MCF 10A (cell line): Measurements from ENCODE around the gene DCAF10. TPM values are rescaled to one million over a fixed set of nuclear protein-coding genes. Genes with fewer than 3 reads are reported as not detected.

Experiments used
- BruUV-seq: library from RNA; stranded (reverse); fragments of 400-500 nt; replicated peaks from 2 replicates; lab custom pipeline; 2021; lab: Mats Ljungman, UMichigan
- CTCF ChIA-PET: fragments of 300-600 bp; sonication (Branson Sonifier 250); formaldehyde crosslinking; extraction: SDS; loops from one replicate; lab custom pipeline; 2021; ENCODE audit warnings: antibody characterized with exemption, inconsistent platforms; lab: Yijun Ruan, JAX
- POLR2A ChIA-PET: fragments of 300-600, 350-650 bp; sonication (Branson Sonifier 250); formaldehyde crosslinking; extraction: SDS; loops from one replicate; lab custom pipeline; 2020; ENCODE audit warnings: antibody characterized with exemption, inconsistent platforms; lab: Yijun Ruan, JAX
- DNase-seq: peaks from one replicate; pipeline ENCODE4 v3.0.0-alpha.2; 2018; ENCODE audit not compliant: unreplicated experiment
- H3K27ac Mint-ChIP-seq: one replicate; pipeline ENCODE4 v1.8.0; 2022; ENCODE audit warnings: mild to moderate bottlenecking, low read depth, mixed read lengths; ENCODE audit not compliant: unreplicated experiment
- H3K27me3 Mint-ChIP-seq: one replicate; pipeline ENCODE4 v1.8.0; 2022; ENCODE audit warnings: mixed read lengths; ENCODE audit not compliant: insufficient read depth, unreplicated experiment
- H3K36me3 Mint-ChIP-seq: one replicate; pipeline ENCODE4 v1.8.0; 2022; ENCODE audit warnings: mild to moderate bottlenecking, moderate library complexity, mixed read lengths; ENCODE audit not compliant: insufficient read depth, unreplicated experiment
- H3K4me1 Mint-ChIP-seq: one replicate; pipeline ENCODE4 v1.8.0; 2022; ENCODE audit warnings: mixed read lengths; ENCODE audit not compliant: insufficient read depth, unreplicated experiment
- H3K4me3 Mint-ChIP-seq: one replicate; pipeline ENCODE4 v1.8.0; 2022; ENCODE audit warnings: mild to moderate bottlenecking, moderate library complexity, mixed read lengths; ENCODE audit not compliant: unreplicated experiment
- H3K9me3 Mint-ChIP-seq: one replicate; pipeline ENCODE4 v1.8.0; 2022; ENCODE audit warnings: mixed read lengths; ENCODE audit not compliant: unreplicated experiment
- intact Hi-C: fragments of 100-400 bp; cut with micrococcal nuclease; formaldehyde crosslinking; loops from 2 replicates; pipeline ENCODE4 v1.14.1; 2022
- total RNA-seq: library from RNA; stranded (reverse); gene quantifications from 2 replicates; pipeline ENCODE4 v1.2.3, GENCODE V29; 2022
- TF ChIP-seq, protein P1 (sequence below): fragments of 200-600 bp; IDR thresholded peaks from one replicate; pipeline ENCODE4 v1.8.0; 2022; ENCODE audit warnings: antibody characterized with exemption, mild to moderate bottlenecking; ENCODE audit not compliant: unreplicated experiment

The DCAF10 gene
- total RNA-seq, 1 experiment from 2014 or later = 49.4 TPM

DNA sequence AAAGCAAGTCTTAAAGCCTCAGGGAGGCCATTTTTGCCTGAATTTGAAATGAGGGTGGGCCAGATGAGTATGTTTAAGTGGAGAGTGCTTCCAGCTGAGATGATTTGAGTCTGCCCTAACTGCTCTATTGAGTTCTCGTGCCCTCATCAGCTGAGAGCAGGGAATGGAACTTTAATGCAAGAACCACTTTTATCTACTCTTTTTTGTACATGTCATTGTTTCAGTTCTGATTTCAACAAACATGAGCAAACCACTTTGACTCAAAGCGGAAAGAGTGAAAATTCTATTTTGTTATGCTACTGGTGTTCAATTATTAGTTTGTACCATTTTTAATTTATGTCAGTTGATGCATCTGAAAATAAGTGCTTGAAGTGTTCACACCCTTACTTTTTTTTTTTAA lies 35.8 kb downstream of the DCAF10 start:
- ChIA-PET CTCF (no interaction called here), POLR2A (interaction anchor here (1.0 kb wide), 1 partner anchor 17 kb away, joined by 4 read pairs; no protein-coding TSS in a partner anchor)
- intact Hi-C loops = no loop called here
- Mint-ChIP-seq H3K27ac (no peak overlapping the region), H3K9me3 (no peaks in the 10 kb centered on the region), H3K27me3 (no peaks in the 10 kb centered on the region), H3K4me3 (no peak overlapping the region), H3K4me1 (peaks cover 16% of the 10 kb centered on the region), H3K36me3 (peaks cover 22% of the 10 kb centered on the region)
- no TSS peak for BruUV-seq
- no peak for DNase-seq
- TF ChIP-seq, protein P1, sequence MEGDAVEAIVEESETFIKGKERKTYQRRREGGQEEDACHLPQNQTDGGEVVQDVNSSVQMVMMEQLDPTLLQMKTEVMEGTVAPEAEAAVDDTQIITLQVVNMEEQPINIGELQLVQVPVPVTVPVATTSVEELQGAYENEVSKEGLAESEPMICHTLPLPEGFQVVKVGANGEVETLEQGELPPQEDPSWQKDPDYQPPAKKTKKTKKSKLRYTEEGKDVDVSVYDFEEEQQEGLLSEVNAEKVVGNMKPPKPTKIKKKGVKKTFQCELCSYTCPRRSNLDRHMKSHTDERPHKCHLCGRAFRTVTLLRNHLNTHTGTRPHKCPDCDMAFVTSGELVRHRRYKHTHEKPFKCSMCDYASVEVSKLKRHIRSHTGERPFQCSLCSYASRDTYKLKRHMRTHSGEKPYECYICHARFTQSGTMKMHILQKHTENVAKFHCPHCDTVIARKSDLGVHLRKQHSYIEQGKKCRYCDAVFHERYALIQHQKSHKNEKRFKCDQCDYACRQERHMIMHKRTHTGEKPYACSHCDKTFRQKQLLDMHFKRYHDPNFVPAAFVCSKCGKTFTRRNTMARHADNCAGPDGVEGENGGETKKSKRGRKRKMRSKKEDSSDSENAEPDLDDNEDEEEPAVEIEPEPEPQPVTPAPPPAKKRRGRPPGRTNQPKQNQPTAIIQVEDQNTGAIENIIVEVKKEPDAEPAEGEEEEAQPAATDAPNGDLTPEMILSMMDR = no peak

DNA sequence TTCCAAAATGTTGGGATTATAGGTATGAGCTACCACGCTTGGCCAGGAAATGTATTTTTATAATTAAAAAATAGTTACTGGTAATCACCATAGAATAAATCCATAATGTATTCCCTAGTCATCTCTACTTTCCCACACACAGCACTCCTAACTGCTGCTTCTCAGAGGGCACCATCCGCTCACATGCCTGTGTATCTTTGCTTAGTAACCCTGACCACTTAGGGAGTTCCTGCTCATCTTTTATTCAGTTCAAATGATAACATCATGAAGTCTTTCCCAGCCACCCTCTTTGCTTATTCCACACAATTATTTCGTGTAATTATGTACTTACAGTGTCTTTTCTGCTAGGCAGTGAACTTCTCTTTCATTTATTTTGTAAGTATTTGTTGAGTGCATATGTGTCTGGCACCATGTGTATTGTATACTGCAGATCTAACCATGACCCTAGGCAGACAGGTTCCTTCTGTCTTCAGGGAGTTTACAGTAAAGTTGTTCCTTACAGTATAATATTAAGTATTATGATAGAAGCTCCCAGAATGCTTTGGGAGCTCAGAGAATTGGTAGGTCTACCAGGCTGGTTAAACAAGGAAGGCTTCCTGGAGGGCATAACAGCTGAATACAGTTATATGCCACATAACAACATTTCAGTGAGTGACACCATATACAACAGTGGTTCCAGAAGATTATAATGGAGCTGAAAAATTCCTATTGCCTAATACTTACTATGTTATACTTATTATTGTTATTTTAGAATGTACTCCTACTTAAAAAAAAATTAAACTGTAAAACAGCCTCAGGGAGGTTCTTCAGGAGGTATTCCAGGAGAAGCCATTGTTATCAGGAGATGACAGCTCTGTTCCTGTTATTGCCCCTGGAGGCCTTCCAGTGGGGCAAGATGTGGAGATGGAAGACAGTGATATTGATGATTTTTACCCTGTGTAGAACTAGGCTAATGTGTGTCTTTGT lies 39.2 kb downstream of the DCAF10 start:
- POLR2A ChIA-PET = interaction anchor here (0.6 to 1.6 kb wide), 7 partner anchors 10 to 374 kb away, joined by 3 to 8 read pairs (median 3); partner anchors contain the start of gene DCAF10
- BruUV-seq = no TSS peak
- TF ChIP-seq, protein P1 = no peak
- CTCF ChIA-PET = interaction anchor here (0.6 to 1.0 kb wide), 3 partner anchors 18 to 379 kb away, joined by 3 to 4 read pairs (median 4); no protein-coding TSS in a partner anchor
- Mint-ChIP-seq H3K4me3 (no peak overlapping the region), H3K36me3 (peaks cover 11% of the 10 kb centered on the region), H3K27me3 (no peaks in the 10 kb centered on the region), H3K27ac (no peak overlapping the region), H3K4me1 (peaks cover 16% of the 10 kb centered on the region), H3K9me3 (no peaks in the 10 kb centered on the region)
- peak; percentile 48 for DNase-seq
- intact Hi-C loops = no loop called here

DNA sequence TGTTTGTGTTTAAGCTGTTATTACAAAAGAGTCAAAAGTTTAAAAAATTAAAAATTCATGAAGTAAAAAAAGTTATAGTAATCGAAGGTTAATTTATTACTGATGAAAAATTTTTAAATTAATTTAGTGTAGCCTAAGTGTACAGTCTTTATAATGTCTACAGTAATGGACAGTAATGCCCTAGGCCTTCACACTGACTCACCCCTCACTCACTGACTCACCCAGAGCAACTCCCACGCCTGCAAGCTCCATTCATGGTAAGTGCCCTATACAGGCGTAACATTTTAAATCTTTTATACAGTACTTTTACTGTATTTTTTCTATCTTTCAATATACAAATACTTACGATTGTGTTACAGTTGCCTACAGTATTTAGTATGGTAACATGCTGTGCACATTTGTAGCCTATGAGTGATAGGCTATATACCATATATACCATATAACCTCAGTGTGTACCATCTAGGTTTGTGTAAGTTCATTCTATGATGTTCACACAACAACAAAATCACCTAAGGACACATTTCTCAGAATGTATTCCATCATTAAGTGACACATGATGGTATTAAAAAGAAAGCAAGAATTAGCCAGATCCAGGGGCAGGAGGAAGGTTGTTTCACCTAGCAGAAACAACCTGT lies 40.1 kb downstream of the DCAF10 start:
- no TSS peak for BruUV-seq
- DNase-seq = peak; percentile 83
- POLR2A ChIA-PET = interaction anchor here (1.1 to 1.6 kb wide), 4 partner anchors 11 to 375 kb away, joined by 3 to 8 read pairs (median 3); no protein-coding TSS in a partner anchor
- TF ChIP-seq, protein P1 = no peak
- intact Hi-C loops = no loop called here
- CTCF ChIA-PET = interaction anchor here (1.0 kb wide), 1 partner anchor 17 kb away, joined by 4 read pairs; no protein-coding TSS in a partner anchor
- peaks cover 14% of the 10 kb centered on the region for H3K36me3 Mint-ChIP-seq
- H3K27ac Mint-ChIP-seq = no peak overlapping the region
- H3K4me1 Mint-ChIP-seq = peaks cover 16% of the 10 kb centered on the region
- no peaks in the 10 kb centered on the region for H3K9me3 Mint-ChIP-seq
- no peaks in the 10 kb centered on the region for H3K27me3 Mint-ChIP-seq
- no peak overlapping the region for H3K4me3 Mint-ChIP-seq
